ENCODE measurements around the gene PDZD8.

The PDZD8 gene, protein sequence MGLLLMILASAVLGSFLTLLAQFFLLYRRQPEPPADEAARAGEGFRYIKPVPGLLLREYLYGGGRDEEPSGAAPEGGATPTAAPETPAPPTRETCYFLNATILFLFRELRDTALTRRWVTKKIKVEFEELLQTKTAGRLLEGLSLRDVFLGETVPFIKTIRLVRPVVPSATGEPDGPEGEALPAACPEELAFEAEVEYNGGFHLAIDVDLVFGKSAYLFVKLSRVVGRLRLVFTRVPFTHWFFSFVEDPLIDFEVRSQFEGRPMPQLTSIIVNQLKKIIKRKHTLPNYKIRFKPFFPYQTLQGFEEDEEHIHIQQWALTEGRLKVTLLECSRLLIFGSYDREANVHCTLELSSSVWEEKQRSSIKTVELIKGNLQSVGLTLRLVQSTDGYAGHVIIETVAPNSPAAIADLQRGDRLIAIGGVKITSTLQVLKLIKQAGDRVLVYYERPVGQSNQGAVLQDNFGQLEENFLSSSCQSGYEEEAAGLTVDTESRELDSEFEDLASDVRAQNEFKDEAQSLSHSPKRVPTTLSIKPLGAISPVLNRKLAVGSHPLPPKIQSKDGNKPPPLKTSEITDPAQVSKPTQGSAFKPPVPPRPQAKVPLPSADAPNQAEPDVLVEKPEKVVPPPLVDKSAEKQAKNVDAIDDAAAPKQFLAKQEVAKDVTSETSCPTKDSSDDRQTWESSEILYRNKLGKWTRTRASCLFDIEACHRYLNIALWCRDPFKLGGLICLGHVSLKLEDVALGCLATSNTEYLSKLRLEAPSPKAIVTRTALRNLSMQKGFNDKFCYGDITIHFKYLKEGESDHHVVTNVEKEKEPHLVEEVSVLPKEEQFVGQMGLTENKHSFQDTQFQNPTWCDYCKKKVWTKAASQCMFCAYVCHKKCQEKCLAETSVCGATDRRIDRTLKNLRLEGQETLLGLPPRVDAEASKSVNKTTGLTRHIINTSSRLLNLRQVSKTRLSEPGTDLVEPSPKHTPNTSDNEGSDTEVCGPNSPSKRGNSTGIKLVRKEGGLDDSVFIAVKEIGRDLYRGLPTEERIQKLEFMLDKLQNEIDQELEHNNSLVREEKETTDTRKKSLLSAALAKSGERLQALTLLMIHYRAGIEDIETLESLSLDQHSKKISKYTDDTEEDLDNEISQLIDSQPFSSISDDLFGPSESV

DNA sequence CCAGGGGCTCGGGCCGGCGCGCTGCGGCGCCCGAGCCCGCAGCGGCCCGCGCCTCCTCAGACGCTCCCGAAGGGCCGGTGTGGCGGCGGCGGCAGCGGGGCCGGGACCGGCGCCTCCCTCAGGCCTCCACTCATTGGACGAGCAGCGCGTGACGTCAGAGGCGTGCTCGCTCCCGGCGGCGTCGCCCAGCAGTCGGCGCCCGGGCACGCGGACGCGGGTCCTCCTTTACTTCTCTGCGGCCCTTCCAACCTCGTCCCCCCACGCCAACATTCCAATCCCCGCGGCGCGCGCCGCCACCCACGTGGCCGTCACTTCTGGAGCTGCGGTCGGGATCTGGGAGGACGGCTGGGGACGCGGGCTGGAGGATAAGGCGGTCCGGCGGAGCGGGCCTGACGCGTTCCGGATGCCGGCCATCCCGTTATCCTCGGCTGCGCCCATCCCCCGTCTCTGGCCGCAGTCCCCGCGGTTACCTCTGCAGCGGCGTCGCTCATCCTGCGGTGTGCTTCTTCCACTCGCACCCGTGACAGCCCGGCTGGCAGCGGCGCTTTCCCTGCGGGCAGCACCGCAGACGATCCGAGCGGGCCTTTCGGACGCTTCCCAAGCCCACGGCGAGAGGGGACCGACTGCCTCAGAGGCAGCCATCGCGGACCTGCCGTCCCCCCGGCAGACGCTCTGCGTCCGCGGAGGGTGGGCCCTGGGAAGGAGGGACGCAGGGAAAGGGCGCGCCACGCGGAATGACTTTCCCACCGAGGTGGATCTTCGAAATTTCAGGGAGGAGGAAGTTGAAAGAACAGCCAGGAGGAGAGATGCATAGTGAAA is at the start of gene PDZD8:
Gene PDZD8, minus strand, starts transcription at position 81 of the 819 bp plus-strand sequence. CDS start 213 bp downstream, outside the sequence.
- peak; percentile 80 to 87 for DNase-seq

DNA sequence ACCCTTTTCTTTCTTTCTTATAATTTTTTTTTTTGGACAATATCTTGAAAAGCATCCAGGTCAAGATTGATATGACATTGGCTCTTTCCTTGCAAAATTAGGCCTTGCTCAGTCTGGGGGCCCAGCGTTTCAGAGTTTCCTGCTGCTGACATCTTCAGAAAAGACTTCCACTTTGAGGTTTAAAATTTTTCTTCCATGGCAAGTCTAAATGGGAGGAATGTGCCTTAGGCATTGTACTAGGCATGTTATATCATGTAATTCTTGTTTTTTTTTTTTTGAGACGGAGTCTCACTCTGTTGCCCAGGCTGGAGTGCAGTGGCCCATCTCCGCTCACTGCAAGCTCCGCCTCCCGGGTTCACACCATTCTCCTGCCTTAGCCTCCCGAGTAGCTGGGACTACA is 48.9 kb upstream of the PDZD8 start:
- no peak for DNase-seq

DNA sequence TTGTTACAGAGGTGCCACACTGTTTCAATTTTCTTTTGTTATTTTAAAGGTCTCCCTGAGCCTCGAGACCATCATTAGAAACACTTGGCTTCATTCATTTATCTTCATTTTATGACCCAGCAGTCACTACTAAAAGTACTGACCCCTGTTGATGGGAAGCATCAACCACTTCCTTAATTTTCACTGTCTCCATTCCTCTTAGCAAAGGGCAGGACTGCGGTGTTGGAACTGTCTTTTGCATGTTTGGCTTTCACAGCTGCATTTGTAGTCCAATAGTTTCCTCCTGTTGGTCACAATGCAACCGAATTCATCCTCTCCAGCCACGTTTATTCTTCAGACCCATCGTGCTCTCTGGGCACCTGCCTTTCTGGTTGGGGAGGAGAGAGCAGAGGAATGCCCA is 46.7 kb upstream of the PDZD8 start:
- DNase-seq: no peak

DNA sequence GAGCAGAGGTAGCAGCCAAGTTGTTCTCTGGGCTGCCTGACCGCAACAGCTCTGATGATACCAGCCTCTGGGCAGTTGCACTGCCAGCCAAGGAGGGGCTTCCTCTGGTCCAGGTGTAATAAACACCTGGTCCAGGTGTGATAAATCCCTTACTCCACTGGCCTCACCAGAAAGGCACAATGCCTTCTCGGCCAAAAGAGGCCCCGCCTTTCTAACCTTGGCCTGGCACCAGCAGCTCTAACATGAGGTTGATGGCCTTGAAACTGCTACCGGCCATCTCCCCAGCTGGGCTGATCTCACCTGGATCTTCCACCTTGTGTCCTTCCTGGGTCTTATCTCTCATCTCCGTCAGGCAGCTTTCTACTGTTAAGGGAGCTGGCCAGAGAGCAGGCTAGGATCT is 45.5 kb upstream of the PDZD8 start:
- no peak for DNase-seq

DNA sequence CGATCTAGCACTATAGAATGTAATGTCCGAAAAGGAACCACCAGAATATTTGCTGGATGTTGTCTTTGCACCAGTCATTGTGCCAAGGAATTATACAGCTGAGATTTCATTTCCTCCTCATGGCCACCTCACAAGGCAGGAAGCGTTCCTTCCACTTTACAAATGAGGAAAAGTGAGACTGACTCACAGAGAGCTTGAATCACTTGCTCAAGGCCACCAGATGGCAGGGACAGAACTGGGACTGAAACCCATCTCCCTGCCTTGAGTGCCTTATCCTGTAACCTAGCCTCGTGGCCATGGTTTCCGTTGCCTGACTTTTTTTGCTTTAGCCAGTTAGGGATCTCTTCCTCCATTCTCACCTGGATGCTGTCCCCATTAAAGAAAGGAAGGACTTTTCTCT is 44.7 kb upstream of the PDZD8 start:
- DNase-seq: no peak

DNA sequence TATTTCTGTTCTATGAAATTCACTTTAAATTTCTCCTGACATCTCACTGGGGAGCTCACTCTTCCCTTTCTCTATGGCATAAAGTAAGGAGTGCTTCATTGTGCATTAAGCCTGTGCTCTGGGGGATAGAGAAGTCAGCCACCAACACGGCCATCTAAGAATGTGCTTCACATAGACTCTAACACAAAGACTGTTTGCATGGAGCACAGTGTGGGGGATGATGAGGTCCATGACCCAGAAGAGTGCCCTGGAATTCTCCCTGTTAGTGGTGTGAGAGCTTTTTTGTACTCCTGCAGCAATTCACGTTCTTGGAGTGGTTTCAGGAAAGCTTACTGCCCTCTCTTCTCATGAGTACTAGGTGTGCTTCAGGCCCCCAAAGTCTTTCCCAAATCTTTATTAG is 43.9 kb upstream of the PDZD8 start:
- DNase-seq: no peak

DNA sequence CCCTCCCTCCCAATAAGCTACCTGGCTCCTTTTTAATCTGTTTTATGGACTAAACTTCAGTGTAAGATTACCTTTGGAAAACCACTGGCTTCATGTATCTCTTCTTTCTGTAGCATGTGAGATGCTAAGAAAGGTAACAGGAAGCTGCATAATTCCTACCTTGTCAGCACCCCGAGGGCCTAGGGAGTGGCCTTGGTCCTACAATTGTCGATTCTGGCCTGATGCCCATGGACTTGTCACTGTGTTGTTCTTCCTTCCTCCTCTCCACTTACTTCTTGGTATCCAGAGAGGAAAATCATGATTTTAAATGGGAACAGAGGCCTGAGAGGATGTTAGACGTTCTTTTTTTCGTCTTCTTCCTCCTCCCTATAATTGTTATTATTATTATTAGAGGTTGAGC is 42.9 kb upstream of the PDZD8 start:
- no peak for DNase-seq

DNA sequence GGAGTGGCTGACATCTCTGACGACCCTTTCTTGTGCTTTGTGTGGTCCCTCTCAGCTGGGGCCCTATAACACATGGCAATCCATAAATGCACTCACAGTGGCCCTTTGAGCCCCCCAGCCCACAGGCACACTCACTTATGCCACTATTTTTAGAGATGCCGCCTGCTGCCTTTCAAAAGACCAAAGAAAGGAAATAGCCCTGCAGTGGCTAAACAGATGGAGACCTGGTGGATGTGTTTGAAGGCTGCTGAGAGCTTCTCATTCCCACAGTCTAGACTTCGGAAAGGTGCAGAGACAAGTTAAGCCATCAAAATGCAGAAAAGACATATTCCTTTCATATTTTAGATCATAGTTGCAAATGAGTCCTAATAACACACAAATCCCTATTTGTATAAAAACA is 42.0 kb upstream of the PDZD8 start:
- DNase-seq: no peak

DNA sequence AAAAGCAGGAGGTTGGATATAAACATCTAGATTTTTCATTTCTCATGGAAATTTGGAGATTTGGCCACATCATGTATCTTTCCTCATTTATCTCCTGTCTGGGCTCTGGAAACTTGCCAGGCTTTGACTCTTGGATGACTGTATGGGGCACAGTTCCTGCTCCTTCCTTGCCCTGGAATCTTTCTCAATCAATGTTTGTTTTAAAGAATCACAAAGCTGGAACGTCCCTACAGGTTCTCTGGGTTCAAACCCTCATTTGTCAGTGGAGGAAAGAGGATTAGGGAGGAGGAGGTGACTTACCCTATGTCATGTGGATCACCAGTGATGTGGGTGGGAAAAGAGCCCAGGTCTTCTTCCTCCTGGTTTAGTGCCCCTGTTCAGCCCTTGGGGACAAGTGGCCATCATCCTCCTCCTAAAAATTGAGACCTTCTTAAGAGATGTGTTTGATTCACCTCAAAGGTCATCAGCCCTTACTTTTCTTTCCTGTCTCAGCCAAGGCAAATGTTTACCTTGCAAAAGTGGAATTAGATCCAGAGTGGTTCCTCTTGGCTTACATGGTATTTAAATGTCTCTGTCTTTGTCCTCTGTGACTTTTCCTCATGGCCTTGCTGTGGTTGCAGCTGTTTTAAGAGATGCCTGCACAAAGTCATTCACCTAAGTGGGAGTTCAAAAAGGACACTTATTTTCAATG is 38.8 kb upstream of the PDZD8 start:
- DNase-seq: no peak

DNA sequence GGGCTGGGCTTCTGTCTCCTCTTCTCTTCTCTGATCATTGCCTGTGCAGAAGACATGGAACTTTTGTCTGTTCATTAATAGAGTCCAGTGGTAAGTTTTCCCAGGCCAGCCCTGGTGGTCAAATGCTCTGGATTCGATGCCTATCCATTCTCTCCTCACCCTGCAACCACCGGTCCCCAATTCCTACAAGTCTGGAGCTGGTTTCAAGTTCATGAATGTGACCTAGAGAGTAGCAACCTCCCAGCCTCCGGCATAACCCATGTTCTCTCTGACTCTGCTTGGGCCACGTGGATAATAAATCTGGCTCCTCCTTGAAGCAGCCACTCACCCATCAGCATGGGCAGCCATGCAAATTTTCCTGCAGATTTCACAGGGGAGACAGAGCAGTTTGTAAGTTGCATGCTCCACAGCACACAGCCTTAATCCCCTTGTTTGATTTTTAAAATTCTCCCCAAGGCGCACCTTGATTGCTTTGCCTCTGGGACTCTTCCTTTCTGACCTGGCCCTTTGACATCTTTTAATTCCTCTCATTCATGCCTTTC is 37.3 kb upstream of the PDZD8 start:
- no peak for DNase-seq

DNA sequence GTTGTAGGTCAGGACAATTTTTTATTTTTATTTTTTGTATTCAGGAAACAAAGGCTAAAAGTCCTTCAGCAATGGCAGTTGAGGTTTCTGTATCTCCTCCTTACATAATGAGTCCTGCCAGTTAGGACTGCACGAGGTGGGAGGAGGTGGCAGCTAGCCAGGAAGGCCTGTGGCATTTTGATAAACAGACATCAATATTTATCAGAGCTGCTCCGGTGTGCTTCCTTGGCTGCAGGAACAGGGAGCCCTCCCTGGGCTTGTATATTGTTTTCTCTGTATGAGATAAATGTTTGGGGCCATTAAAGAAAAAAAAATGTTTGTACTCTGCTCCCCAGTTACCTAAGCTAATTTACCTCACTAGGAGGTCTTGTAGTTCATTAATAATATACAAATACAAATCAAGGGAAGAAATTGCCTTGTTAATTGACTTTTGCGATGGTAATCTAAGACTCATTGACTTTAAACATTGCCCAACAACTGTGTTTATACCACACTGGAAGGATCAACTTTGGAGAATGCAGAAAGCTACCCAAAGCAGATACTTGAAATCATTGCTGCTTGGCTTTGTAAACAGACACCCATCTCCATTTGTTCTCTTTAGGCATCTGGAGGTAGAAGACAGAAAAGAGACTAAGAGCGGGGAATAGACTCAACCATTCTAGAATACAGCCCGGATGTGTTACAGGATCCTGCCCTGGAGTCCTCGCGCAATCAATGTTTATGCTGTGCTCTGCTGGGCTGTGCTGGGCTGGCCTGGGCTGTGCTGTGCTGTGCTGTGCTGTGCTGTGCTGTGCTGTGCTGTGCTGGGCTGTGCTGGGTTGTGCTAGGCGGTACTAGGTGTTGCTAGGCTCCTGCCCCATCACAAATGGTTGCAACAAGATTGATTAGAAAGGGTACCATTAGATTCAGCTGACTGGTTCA is 36.5 kb upstream of the PDZD8 start:
- no peak for DNase-seq

DNA sequence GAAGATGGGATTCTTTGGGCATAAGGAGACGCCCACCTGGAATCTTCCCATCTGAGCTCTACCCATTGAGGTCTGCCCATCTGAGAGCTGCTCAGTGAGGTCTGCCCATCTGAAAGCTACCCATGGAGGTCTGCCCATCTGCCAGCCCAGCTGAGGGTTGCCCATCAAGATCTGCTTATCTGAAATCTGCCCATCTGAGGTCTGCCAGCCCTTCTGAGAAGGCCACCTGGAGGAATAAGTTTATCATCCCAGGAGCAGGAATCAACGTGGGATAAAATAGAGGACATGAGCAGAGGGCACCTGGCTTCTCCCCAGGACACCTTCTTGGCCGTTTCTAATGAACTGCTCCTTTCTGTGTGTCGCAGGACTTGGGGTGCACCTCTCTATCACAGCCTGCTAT is 35.3 kb upstream of the PDZD8 start:
- DNase-seq: no peak

DNA sequence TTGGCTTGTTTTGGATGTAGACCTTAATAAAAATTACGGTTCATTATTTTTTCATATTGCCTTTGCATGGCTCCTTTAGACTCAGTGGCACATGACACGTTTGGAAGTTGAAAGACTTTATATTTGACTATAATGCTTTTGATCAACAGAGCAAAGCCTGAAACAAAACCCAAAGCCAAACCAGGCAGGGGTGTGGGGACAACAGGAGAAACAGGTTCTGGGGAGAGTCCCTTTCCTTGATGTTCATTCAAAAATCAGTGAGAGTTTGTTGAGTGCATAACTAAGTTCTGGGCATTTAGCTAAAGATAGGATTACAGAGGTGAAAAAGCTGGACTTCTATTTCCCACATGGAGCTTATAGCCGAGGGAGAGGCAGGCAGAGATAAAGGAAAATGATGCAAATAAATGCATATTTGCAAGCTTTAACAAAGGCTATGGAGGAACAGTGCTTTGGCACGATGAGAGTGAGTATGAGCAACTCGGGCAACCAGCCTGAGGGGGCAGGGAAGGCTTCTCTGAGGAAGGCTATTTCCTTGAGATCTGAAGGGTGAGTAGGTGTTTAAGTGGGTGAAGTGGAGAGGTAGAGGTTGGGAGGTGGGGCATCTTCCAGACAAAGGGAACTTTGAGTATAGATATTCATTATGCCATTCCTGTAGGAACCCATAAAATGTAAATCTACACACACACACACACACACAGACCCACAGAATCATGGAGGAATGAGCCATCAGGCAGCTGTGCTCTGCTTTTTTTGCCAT is 34.5 kb upstream of the PDZD8 start:
- no peak for DNase-seq

DNA sequence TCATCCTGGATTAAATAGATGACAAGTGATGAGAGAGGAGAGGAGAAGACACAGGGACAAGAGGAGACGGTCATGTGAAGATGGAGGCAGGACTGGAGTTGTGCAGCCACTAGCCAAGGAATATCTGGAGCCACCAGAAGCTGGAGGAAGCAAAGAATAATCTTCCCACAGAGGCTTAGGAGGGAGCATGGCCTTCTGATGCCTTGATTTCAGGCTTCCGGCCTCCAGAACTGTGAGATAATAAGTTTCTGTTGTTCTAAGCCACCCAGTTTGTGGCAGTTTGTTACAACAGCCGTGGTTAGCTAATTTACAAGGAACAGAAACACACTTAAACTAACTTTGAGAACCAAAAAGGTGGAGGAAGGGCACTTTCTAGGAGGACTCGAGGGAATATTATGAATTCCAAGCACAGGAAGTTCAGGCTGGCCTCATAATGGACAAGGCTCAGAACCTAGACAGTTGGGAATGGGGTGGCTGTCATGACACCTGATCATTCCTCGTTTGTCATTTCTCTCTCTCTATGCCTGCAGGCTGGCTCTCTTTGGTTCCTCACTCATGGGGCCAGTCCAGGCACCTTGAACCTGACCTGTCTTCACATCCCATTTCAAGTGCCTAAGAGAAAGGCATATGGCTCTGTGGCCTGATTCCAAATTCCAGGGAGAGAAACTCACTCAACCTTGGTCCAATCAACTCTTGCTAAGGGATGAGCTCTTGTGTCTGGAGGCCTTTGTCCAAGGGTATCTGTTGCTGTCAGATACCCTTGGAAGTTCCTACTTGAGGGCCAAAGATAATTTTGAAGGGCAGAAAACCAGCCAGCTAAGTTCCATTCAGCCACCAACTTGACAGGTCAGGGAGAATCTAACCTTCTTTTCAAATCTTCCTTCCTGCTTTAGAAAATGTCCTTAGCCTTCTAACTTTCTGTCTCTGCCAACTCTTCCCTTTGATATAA is 33.5 kb upstream of the PDZD8 start:
- no peak for DNase-seq

DNA sequence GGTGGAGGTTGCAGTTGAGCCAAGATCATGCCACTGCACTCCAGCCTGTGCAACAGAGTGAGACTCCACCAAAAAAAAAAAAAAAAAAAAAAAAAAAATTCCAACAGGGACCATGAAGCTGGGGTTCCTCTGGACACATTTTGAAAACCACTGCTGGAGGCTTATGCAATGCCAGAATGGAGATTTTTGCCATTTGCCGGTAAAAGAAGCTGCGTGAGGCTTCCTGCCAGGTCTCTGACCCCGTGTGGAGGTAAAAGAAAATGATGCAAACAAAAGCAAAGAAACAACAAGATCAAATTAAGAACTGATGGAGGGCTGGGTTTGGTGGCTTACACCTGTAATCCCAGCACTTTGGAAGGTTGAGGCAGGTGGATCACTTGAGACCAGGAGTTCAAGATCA is 30.5 kb upstream of the PDZD8 start:
- no peak for DNase-seq

DNA sequence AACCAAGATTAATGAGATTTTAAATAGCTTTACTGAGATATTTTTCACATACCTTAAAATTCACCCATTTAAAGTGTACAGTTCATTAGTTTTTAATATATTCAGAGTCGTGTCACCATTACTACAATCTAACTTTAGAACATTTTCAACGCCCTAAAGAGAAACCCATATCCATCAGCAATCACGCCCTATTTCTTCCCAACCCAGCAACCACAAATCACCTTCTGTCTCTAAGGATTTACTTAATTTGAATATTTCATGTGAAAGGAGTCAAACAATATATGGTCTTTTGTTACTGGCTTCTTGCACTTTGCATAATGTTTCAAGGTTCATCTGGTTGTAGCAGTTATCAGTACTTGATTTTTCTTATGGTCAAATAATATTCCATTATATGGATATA is 25.1 kb upstream of the PDZD8 start:
- no peak for DNase-seq

DNA sequence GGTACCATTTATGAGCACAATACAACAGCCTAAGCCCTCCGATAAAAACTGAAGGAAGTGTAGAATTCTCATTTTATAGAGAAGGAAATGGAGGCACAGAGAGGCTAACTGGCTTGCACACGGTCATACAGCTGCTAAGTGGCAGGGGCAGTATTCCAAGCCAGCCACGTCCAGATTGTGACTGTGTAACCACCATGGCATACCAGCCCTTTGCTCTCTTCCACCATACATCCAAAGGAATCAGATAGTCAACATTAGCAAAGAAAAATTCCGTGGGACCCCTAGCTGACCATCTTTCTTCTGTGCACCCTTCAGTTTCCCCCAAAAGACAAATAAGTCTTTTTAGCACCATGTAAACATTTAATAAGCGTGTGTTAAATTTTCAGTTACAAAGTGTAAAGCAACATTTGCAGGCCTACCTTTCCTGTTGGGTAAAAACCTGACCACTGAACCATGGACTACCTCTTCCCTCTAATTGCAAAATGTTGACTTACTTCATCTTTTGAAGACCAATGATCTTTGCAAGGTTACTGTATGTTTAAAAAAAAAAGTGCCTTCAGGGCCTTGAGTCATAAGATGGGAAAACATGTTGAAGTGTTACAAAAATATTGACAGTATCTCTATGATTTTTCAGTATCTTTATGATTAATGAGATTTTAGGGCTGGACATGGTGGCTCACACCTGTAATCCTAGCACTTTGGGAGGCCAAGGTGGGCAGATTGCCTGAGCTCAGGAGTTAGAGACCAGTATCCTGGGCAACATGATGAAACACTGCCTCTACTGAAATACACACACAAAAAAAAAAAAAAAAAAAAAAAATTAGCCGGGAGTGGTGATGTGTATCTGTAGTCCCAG is 24.3 kb upstream of the PDZD8 start:
- DNase-seq: no peak

DNA sequence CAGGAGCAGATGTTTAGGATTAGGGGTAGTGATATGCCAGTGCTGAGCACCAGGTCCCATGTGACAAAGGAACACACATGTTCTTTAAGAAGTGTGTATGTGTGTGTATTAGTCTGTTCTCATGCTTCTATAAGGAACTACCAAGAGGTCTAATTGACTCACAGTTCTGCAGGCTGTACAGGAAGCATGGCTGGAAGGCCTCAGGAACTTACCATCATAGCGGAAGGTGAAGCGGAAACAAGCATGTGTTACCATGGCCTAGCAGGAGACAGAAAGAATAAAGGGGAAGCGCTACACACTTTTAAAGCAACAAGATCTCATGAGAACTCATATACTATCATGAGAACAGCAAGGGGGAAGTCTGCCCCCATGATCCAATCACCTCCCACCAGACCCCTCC is 22.8 kb upstream of the PDZD8 start:
- DNase-seq: no peak

Measured in SHP77 (cell line).